HCT116 (cell line): ENCODE data around the gene TBC1D16. TPM values are rescaled to one million over a fixed set of nuclear protein-coding genes. Genes with fewer than 3 reads are reported as not detected.

Experiments
- ATAC-seq: fragments of 200-7000 bp; cut with Tn5 transposase; 2 replicates; pipeline ENCODE4 v1.9.1; 2020; ENCODE audit warnings: mild to moderate bottlenecking, moderate library complexity
- BruUV-seq: library from RNA; stranded (reverse); fragments of 400-500 nt; replicated peaks from 2 replicates; lab custom pipeline; 2021; lab: Mats Ljungman, UMichigan
- CTCF ChIA-PET: fragments of 300-600 bp; sonication (Branson Sonifier 250); formaldehyde crosslinking; loops from one replicate; lab custom pipeline; 2021; ENCODE audit warnings: antibody characterized with exemption; lab: Charles Lee
- POLR2A ChIA-PET: fragments of 300-600, 350-600 bp; sonication (Branson Sonifier 250); formaldehyde crosslinking; loops from one replicate; lab custom pipeline; 2021; ENCODE audit warnings: antibody characterized with exemption; lab: Charles Lee
- RAD21 ChIA-PET, 2 experiments: fragments of 300-600 bp; sonication (Branson Sonifier 250); formaldehyde crosslinking; loops; one replicate each; lab custom pipeline; 2023; ENCODE audit warnings: low total read pairs in 2 of 2; ENCODE audit not compliant: uncharacterized antibody in 2 of 2, unreplicated experiment in 2 of 2, low non-redundant PET in 1 of 2; lab: Charles Lee
- DNase-seq: peaks from one replicate; pipeline ENCODE4 v3.0.0-alpha.2; 2010; ENCODE audit warnings: low read depth, low spot score
- H2AFZ ChIP-seq: fragments of 200-600 bp; shearing (Covaris generic), sonication (generic); 2 replicates; pipeline ENCODE4 v1.6.1; 2017; ENCODE audit warnings: low read depth, mixed run types, mixed read lengths, antibody characterized with exemption, low read length; ENCODE audit not compliant: poor library complexity, severe bottlenecking
- H3K27ac ChIP-seq: 2 replicates; pipeline ENCODE4 v1.5.1; 2012; ENCODE audit warnings: low read depth, low read length
- H3K27me3 ChIP-seq: fragments of 200-600 bp; sonication (generic); 2 replicates; pipeline ENCODE4 v1.6.1; 2016; ENCODE audit warnings: mixed run types, low read length, mixed read lengths; ENCODE audit not compliant: insufficient read depth
- H3K36me3 ChIP-seq, 2 experiments: fragments of 200-500 bp in 1 of 2; fragments of 200-600 bp in 1 of 2; sonication (Bioruptor generic) in 1 of 2; sonication (generic) in 1 of 2; 2 replicates each; pipeline versions ENCODE4 v1.5.1 to v1.6.1; 2014 to 2016; ENCODE audit warnings: low read length in 2 of 2, inconsistent platforms in 1 of 2, mixed read lengths in 1 of 2, mixed run types in 1 of 2; ENCODE audit not compliant: insufficient read depth in 2 of 2, control insufficient read depth in 1 of 2
- H3K4me1 ChIP-seq, 2 experiments: fragments of 200-600 bp in 1 of 2; sonication (generic) in 1 of 2; 2 replicates each; pipeline versions ENCODE4 v1.5.1 to v1.6.1; 2012 to 2017; ENCODE audit warnings: low read length in 2 of 2, inconsistent platforms in 1 of 2, mild to moderate bottlenecking in 1 of 2, mixed read lengths in 1 of 2, mixed run types in 1 of 2, moderate library complexity in 1 of 2; ENCODE audit not compliant: insufficient read depth in 2 of 2, control insufficient read depth in 1 of 2
- H3K4me2 ChIP-seq: fragments of 200-600 bp; sonication (generic); 2 replicates; pipeline ENCODE4 v1.6.1; 2017; ENCODE audit warnings: mixed run types, low read length, mixed read lengths
- H3K4me3 ChIP-seq, 2 experiments: fragments of 200-600 bp in 1 of 2; sonication (generic) in 1 of 2; replicated peaks in 1 of 2; 2 replicates each; pipeline ENCODE4 v1.5.1; 2011 to 2016; ENCODE audit warnings: low read length in 2 of 2, control low read depth in 1 of 2, low read depth in 1 of 2, mild to moderate bottlenecking in 1 of 2, mixed read lengths in 1 of 2, mixed run types in 1 of 2
- H3K79me2 ChIP-seq: fragments of 200-600 bp; sonication (generic); 2 replicates; pipeline ENCODE4 v1.6.1; 2017; ENCODE audit warnings: mild to moderate bottlenecking, mixed run types, low read length, moderate library complexity, mixed read lengths; ENCODE audit not compliant: insufficient read depth
- H3K9ac ChIP-seq: fragments of 200-600 bp; sonication (generic); 2 replicates; pipeline ENCODE4 v1.6.1; 2016; ENCODE audit warnings: low read length, mixed read lengths
- H3K9me2 ChIP-seq: fragments of 200-600 bp; sonication (generic), shearing (Covaris generic); 2 replicates; pipeline ENCODE4 v1.6.1; 2017; ENCODE audit warnings: mixed run types, mild to moderate bottlenecking, moderate library complexity; ENCODE audit not compliant: insufficient read depth
- H3K9me3 ChIP-seq, 2 experiments: fragments of 200-500 bp in 1 of 2; fragments of 200-600 bp in 1 of 2; sonication (Bioruptor generic) in 1 of 2; sonication (generic) in 1 of 2; 2 replicates each; pipeline ENCODE4 v1.6.1; 2014 to 2017; ENCODE audit warnings: low read length in 2 of 2, mixed read lengths in 2 of 2, inconsistent platforms in 1 of 2, low read depth in 1 of 2, mild to moderate bottlenecking in 1 of 2, mixed run types in 1 of 2, moderate library complexity in 1 of 2; ENCODE audit not compliant: control insufficient read depth in 1 of 2, insufficient read depth in 1 of 2
- H4K20me1 ChIP-seq: fragments of 200-600 bp; sonication (generic), shearing (Covaris generic); 2 replicates; pipeline ENCODE4 v1.6.1; 2017; ENCODE audit warnings: mixed run types, mild to moderate bottlenecking, moderate library complexity; ENCODE audit not compliant: insufficient read depth
- CEBPB ChIP-seq: IDR thresholded peaks from 2 replicates; pipeline ENCODE4 v1.6.1; 2012; ENCODE audit warnings: low read depth
- EGR1 ChIP-seq: IDR thresholded peaks from 2 replicates; pipeline ENCODE4 v1.6.1; 2012; ENCODE audit warnings: low read depth
- JUND ChIP-seq: IDR thresholded peaks from 2 replicates; pipeline ENCODE4 v1.6.1; 2012
- MAX ChIP-seq: IDR thresholded peaks from 2 replicates; pipeline ENCODE4 v1.6.1; 2012
- REST ChIP-seq: IDR thresholded peaks from 2 replicates; pipeline ENCODE4 v1.6.1; 2012; ENCODE audit warnings: low read depth
- SIN3A ChIP-seq: IDR thresholded peaks from 2 replicates; pipeline ENCODE4 v1.6.1; 2012; ENCODE audit warnings: low read depth
- YY1 ChIP-seq: IDR thresholded peaks from 2 replicates; pipeline ENCODE4 v1.6.1; 2011; ENCODE audit warnings: low read length, low read depth, moderate library complexity, mild to moderate bottlenecking; ENCODE audit not compliant: insufficient replicate concordance; ENCODE audit errors: extremely low read depth
- ZNF274 ChIP-seq: fragments of 200-500 bp; sonication (Bioruptor generic); IDR thresholded peaks from 2 replicates; pipeline ENCODE4 v1.6.1; 2014; ENCODE audit warnings: mild to moderate bottlenecking, low read depth, low read length, inconsistent platforms
- intact Hi-C: fragments of 100-400 bp; cut with micrococcal nuclease; formaldehyde crosslinking; loops from 2 replicates; pipeline ENCODE4 v1.10.0; 2022
- total RNA-seq: library from RNA; stranded (reverse); gene quantifications from one replicate; pipeline ENCODE4 v1.2.1, GENCODE V29; 2021; ENCODE audit not compliant: unreplicated experiment

TBC1D16 gene
- total RNA-seq, 1 experiment from 2014 or later: 31.1 TPM

- ATAC-seq (no peak), DNase-seq (no peak)
- intact Hi-C loops: no loop called here
- Histone ChIP-seq H3K79me2 (no peaks in the 10 kb centered on the region), H3K36me3 (no peaks in the 10 kb centered on the region), H4K20me1 (no peaks in the 10 kb centered on the region), H3K9me3 (peaks cover 6% of the 10 kb centered on the region in 2 experiments; a peak in 2 of 4 replicates), H3K27me3 (no peaks in the 10 kb centered on the region), H3K27ac (no peak overlapping the region), H3K4me2 (no peak overlapping the region), H3K9ac (no peak overlapping the region), H3K9me2 (no peaks in the 10 kb centered on the region), H2AFZ (no peak overlapping the region), H3K4me1 (no peaks in the 10 kb centered on the region), H3K4me3 (no peak overlapping the region)
- no TSS peak for BruUV-seq
- ChIA-PET POLR2A (no interaction called here), CTCF (interaction anchor here (1.3 kb wide), 1 partner anchor 11 kb away, joined by 3 read pairs; no protein-coding TSS in a partner anchor), RAD21 (no interaction called here)
- TF ChIP-seq YY1 (no peak), SIN3A (no peak), JUND (no peak), MAX (no peak), REST (no peak), EGR1 (no peak), CEBPB (no peak), ZNF274 (no peak)
These were observed 76.6 kb downstream of the TBC1D16 start for GRCh38 chr17:79959042-79959441.
